ENCODE measurements around the gene ZBTB45. TPM values are rescaled to one million over a fixed set of nuclear protein-coding genes. Genes with fewer than 3 reads are reported as not detected.

The ZBTB45 gene
- total and polyA plus RNA-seq, 9 of the 15 experiments (the other 6 are each of a cell fraction or from before 2014, with no cell fraction given): 0.08 to 16.1 (median 1.8) TPM

- peak; percentile 59 for TF ChIP-seq POLR2G (IDR thresholded peaks at IDR 0.05; ENCODE audit: low read depth, low read length)
- no peak for TF ChIP-seq ZNF133 (CRISPR knock-in tag; IDR thresholded peaks at IDR 0.05)
- no peak for TF ChIP-seq IFI16 (CRISPR knock-in tag; IDR thresholded peaks at IDR 0.05)
- TF ChIP-seq PHTF2 (CRISPR knock-in tag; IDR thresholded peaks at IDR 0.05): no peak
- no peak for TF ChIP-seq ZNF184 (CRISPR knock-in tag; IDR thresholded peaks at IDR 0.05)
- TF ChIP-seq, protein P1, sequence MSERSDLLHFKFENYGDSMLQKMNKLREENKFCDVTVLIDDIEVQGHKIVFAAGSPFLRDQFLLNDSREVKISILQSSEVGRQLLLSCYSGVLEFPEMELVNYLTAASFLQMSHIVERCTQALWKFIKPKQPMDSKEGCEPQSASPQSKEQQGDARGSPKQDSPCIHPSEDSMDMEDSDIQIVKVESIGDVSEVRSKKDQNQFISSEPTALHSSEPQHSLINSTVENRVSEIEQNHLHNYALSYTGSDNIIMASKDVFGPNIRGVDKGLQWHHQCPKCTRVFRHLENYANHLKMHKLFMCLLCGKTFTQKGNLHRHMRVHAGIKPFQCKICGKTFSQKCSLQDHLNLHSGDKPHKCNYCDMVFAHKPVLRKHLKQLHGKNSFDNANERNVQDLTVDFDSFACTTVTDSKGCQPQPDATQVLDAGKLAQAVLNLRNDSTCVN (CRISPR knock-in tag; IDR thresholded peaks at IDR 0.05): no peak
- TF ChIP-seq RBFOX2 (IDR thresholded peaks at IDR 0.05; ENCODE audit: low read depth, low read length): peak; percentile 54
- TF ChIP-seq ZBTB33 (CRISPR knock-in tag; IDR thresholded peaks at IDR 0.05): peak; percentile 94
- TF ChIP-seq MYC (IDR thresholded peaks at IDR 0.05; ENCODE audit: low read depth, low read length): no peak
- no peak for TF ChIP-seq MYC (CRISPR knock-in tag; IDR thresholded peaks at IDR 0.05; ENCODE audit: borderline replicate concordance, low read depth)
- no peak for TF ChIP-seq ESRRA (IDR thresholded peaks at IDR 0.05; ENCODE audit: borderline replicate concordance, low read depth)
- peak; percentile 91 for TF ChIP-seq HNRNPL (IDR thresholded peaks at IDR 0.05; ENCODE audit: low read depth, low read length)
- TF ChIP-seq HES1 (IDR thresholded peaks at IDR 0.05; ENCODE audit: low read depth): no peak
- TF ChIP-seq RBM14 (IDR thresholded peaks at IDR 0.05; ENCODE audit: borderline replicate concordance, insufficient read depth, low read depth, low read length): no peak
- TF ChIP-seq ZNF830 (CRISPR knock-in tag; IDR thresholded peaks at IDR 0.05): no peak
- TF ChIP-seq ARNT (IDR thresholded peaks at IDR 0.05): no peak
- no peak for TF ChIP-seq SP2 (IDR thresholded peaks at IDR 0.05; ENCODE audit: extremely low read depth, low read depth, low read length, poor library complexity, severe bottlenecking)
Observed at GRCh38 chr19:58516964-58517833, 2.4 kb downstream of the ZBTB45 start (continued).

Data from K562 (cell line).